Suppressor macrophage treated with lipopolysaccharide for 1 hour (primary cell): ENCODE data around the gene PYROXD2.

Experiments used
- DNase-seq, 3 donors: peaks; one replicate each; pipeline ENCODE4 v3.0.0-alpha.2; 2020 to 2022

PYROXD2 gene

DNA sequence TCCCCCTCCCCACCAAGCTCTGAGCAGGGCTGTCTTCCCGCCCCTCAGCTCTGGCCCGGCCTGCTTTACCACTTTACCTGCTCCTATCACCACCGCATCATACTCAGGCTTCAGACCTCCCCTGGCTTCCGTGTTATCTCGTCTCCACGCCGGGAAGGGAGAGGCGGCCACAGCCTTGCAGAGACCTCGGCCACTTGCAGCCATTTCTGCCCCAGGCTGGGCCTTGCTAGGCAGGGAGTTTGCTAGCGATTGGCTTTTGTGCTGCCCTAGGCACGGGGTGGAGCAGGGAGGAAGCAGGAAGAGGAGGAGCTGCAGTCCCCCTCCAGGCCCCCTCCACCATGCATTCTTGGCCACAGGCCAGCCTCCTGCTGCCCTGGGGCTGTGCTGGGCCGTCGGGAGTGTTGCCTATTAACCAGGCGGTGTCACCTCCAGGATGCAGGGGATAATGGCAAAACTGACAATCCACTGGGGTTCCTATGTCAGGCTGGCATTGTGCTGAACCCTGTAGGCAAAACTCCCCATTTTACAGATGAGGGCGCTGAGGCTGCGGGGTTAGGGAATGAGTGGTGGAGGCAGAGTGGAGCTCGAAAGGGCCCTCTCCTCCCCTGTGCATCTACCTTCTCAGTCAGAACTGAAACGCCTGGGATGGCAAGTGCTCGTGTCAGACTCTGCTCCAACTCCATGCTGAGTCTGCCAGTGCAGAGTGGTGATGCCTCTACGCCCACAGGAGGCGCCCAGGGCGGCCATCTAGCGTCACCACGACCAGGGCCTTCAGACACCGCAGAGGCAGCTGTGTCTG lies at the start of gene PYROXD2:
Gene PYROXD2 (minus strand): TSS at position 251 of the 799 bp plus-strand sequence. CDS start 47 bp downstream, at position 204.
- DNase-seq: peak; percentile 20 to 43 (median 30)

- DNase-seq: peak; percentile 33 to 44 (median 35)
Measured at GRCh38 chr10:98463976-98464754, 49.2 kb upstream of the PYROXD2 start.

DNA sequence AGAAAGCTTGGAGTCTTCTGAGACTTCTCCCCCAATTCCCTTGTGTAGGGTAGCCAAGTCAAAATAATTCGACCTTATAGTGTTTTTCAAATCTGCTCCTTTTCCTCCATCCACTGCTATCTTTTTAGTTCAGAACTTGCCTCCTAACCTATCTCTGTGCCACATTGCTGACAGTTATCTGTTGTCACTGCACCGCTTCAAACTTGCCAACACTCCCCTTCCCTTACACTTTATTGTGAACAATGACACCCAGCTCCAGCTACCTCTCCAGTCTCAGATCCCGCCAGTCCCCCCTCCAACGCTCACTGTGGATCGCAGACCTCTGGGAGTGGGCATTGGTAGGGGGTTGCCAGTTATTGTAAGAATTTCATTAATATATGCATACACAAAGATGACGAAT lies 48.0 kb upstream of the PYROXD2 start:
- no peak for DNase-seq

- no peak for DNase-seq
Measured at GRCh38 chr10:98461500-98461842, 46.5 kb upstream of the PYROXD2 start.

- peak; percentile 74 to 89 (median 88) for DNase-seq
Measured at GRCh38 chr10:98460837-98461499, 46.0 kb upstream of the PYROXD2 start.

GRCh38 chr10:98458809-98459784 lies 44.1 kb upstream of the PYROXD2 start:
- DNase-seq: no peak

GRCh38 chr10:98457721-98458120 lies 42.7 kb upstream of the PYROXD2 start:
- DNase-seq: no peak

DNA sequence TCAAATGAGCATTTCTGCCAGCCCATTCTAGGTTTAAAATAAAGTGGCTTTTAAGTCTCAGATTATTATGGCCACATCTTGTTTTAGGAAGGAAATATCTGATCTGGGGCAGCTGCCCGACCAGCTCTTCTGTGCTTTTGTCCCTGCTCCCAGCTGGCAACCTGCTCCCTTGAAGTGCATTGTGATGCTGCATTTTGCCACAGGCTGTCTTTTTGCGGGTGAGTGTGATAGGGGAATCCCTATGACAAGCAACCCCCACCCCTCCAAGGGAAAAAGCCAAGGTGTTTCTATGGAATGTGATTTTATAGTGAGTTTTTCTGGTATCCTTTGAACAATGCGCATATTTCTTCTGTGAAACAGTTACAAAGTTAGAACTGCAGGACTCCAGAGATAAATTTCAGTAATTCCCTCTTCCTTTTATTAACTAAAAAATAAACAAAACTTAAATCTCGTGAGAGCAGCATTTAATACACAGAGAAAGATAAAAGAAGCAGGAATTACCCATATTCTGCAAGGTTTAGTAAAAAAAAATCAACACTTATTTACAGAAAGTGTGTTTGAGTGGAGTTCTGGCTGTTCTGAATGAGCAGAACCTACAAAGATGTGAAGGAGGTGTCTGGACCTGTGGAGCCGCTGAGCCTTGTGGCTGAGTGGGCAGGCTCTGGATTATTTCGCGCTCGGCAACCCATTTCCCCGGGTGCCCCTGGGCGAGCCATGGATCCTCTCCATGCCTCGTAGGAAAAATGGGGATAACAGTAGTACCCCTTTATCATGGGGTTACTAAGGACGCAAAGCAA lies 41.9 kb upstream of the PYROXD2 start:
- no peak for DNase-seq

- no peak for DNase-seq
Measured at GRCh38 chr10:98456043-98456570, 41.1 kb upstream of the PYROXD2 start.

GRCh38 chr10:98453729-98454128 lies 38.7 kb upstream of the PYROXD2 start:
- DNase-seq: peak; percentile 25 to 36 (median 28)

GRCh38 chr10:98450618-98451017 lies 35.6 kb upstream of the PYROXD2 start:
- DNase-seq: no peak

GRCh38 chr10:98449287-98449686 lies 34.3 kb upstream of the PYROXD2 start:
- no peak for DNase-seq

DNA sequence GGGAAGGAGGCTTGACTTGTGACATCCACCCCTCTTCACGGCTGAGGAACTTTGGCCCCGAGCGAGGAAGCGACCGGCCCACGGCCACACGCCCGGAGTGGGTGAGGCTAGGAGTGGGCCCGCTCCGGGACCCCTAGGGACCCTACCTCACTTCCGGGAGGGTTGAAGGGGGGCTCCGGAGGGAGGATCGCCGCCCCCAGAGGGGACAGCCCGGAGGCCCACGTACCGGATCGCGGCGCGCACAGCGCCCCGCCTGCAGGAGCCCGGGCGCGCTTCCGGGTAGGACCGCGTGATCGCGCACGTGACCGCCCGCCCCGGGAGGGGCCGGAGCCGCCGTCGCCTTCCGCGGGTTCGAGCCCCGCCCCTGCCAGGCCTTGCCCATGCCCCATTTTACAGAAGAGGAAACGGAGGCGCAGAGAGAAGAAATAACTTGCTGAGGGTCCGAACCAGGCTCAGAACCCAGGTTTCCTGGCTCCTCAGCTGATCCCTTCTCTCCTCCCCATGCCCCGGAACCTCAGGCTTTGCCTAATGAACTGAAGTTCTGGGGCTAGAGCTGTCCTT lies 31.8 kb upstream of the PYROXD2 start, which contains the start of gene HPS1:
Gene HPS1 (minus strand): TSS at position 275 of the 561 bp plus-strand sequence. CDS start 3,695 bp downstream, outside the sequence.
- peak; percentile 77 to 94 (median 89) for DNase-seq

- DNase-seq: peak; percentile 42 to 51 (median 48)
Measured at GRCh38 chr10:98446151-98446660, 31.2 kb upstream of the PYROXD2 start.

DNA sequence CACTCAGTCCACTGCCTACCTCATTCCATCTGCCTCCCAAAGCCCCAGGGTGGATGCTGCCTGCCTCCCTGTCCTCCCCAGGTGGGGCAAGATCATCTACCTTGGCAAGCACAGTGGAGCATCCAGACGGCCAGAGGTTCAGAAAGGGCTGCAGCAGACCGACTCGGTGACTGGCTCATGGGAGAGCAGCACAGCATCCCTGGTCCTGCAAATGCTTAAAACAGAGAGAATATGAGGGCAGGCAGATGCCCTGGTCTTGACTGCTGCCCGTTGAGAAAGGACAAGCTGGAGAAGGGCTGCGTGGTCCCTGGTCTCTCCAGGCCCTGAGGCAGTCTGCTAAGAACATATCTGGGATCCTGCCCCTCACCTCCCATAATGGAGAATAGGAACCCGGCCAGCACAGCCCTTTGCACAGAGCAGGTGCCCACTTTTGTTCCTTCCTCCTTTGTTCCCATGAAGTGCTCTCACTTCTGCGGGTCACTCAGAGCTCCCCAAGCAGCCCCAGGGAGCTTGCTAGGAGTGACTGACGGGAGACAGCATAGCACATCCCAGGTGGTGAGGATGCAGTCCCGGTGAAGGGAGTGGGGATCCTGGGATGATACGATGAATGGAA lies 30.3 kb upstream of the PYROXD2 start:
- no peak for DNase-seq

DNA sequence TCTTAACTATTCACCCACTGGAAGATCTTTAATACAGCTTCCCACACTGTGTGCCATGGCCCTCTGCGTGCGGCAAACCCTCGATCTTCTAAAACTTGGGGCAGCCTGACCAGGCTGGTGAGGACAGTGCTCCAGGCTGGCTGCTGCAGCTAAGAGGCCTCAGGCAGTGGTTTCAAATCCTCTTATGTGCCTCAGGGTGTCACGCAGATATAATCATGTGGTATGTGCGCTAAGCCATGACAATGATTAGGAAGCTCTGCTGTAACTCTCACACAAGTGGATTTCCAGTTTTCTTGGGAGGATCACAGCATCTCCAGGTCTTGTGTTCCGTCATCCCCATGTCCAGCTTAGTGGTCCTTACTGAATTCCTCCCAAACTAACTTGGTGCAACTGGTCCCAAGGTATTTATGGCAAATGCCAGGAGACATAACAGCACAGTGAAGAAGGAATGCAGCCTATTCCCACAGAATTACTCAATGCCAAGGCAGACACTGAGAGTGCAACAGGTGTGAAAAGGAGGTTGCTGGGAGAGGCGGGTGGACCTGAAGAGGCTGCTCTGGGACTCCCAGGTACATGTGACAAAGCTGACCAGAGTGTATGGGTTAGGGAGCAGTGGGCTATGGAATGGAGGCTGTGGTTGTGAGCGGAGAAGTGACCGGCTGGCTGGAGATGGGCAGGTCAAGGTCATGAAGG lies 29.5 kb upstream of the PYROXD2 start:
- DNase-seq: peak; percentile 54 to 68 (median 55)

DNA sequence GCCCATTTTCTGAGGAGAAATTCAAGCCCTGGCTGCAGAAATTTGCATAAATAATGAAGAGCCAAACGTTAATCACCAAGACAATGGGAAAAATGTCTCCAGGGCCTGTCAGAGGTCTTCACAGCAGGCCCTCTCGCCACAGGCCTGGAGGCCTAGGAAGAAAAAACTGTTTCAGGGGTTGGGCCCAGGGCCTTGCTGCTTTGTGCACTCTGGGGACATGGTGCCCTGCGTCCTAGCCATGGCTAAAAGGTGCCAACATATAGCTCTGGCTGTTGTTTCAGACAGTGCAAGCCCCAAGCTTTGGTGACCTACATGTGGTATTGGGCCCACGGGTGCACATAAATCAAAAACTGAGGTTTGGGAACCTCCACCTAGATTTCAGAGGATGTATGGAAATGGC lies 23.7 kb upstream of the PYROXD2 start:
- DNase-seq: no peak

DNA sequence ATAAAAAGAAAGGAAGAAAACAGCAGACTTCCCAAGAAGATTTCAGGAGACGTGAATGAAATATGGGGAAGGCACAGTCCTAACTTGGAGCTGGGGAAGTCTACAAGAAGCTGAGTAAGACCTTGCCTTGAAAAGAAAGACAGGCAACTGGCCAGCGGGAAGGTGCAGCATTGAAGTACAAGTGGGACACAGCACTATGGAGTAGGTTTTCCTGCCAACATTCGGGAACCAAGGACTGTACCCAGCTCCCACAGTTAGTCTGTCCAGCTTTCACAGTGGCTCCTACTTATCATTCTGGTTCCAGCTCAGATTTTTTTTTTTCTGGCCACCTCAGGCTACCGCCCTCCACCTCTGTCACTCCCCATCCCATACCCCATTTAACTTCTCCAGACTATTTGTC lies 21.7 kb upstream of the PYROXD2 start:
- no peak for DNase-seq

DNA sequence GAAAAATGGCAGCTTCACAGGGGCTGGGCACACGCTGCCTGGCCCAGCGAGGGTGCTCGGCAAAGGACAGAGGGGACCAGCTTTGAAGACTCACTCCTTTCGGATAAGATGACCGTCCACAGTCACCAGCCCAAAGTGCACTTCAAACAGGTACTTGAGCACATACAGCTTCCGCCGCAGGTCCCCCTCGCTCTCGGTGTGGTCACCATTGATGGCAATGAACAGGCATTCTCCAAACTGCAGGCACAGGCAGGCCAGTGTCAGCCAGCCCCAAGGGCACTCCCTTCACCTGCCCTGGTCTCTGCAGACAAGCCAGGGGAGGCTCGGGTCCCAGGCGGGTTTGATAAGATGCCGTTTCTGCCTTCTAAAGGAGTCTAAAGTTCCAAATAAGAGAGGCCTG lies 20.2 kb upstream of the PYROXD2 start:
- DNase-seq: no peak
